ENCODE data around the gene DLG2.

Gene DLG2

GRCh38 chr11:83945976-83946375 lies 1681.2 kb downstream of the DLG2 start:
- TF ChIP-seq CTCF (IDR thresholded peaks at IDR 0.05; ENCODE audit: low read depth, low read length) = no peak
- no peak for DNase-seq (ENCODE audit: extremely low read depth, low read depth)

DNA sequence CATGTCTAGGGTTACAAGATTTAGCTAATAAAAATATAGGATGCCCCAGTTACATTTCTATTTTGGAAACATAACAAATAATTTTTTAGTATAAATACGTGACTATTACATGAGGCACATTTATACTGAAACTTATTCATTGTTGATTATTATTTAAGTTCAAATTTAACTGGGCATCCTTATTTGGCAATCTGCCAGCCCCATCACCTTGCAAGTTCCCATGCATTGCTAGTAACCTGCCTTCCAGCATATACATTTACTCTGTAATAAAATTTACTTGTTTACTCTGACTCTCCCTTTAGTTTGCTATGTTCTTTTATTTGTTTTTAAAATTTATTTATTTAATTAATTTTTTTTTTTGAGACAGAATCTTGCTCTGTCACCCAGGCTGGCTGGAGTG lies 1686.1 kb downstream of the DLG2 start:
- TF ChIP-seq CTCF (IDR thresholded peaks at IDR 0.05; ENCODE audit: low read depth, low read length) = no peak
- no peak for DNase-seq (ENCODE audit: extremely low read depth, low read depth)

GRCh38 chr11:83938148-83938547 lies 1689.0 kb downstream of the DLG2 start:
- TF ChIP-seq CTCF (IDR thresholded peaks at IDR 0.05; ENCODE audit: low read depth, low read length) = no peak
- no peak for DNase-seq (ENCODE audit: extremely low read depth, low read depth)

GRCh38 chr11:83933008-83933407 lies 1694.1 kb downstream of the DLG2 start:
- no peak for TF ChIP-seq CTCF (IDR thresholded peaks at IDR 0.05; ENCODE audit: low read depth, low read length)
- DNase-seq (ENCODE audit: extremely low read depth, low read depth) = no peak

- TF ChIP-seq CTCF (IDR thresholded peaks at IDR 0.05; ENCODE audit: low read depth, low read length) = no peak
- DNase-seq (ENCODE audit: extremely low read depth, low read depth) = no peak
Observed at GRCh38 chr11:83927422-83927821, 1699.7 kb downstream of the DLG2 start.

GRCh38 chr11:83924795-83925542 lies 1702.2 kb downstream of the DLG2 start:
- no peak for TF ChIP-seq CTCF (IDR thresholded peaks at IDR 0.05; ENCODE audit: low read depth, low read length)

GRCh38 chr11:83923961-83924360 lies 1703.2 kb downstream of the DLG2 start:
- no peak for TF ChIP-seq CTCF (IDR thresholded peaks at IDR 0.05; ENCODE audit: low read depth, low read length)
- DNase-seq (ENCODE audit: extremely low read depth, low read depth) = no peak

More at GRCh38 chr11:83924795-83925542, 1702.2 kb downstream of the DLG2 start:
- DNase-seq (ENCODE audit: extremely low read depth, low read depth) = no peak
